ENCODE results near the gene ALOX5.
"Not testable (repeated sequence)": the region's sequence is repeated elsewhere in the genome, so short reads cannot be mapped to it uniquely, and the experiment has no call there.

ALOX5 gene

GRCh38 chr10:45476559-45476958 lies 102.5 kb downstream of the ALOX5 start:
- H3K4me1 ChIP-seq (ENCODE audit: control insufficient read depth, insufficient read depth, low read length) = peaks cover 11% of the 10 kb centered on the region

GRCh38 chr10:45480294-45480693 lies 106.3 kb downstream of the ALOX5 start:
- Histone ChIP-seq H3K36me3 (ENCODE audit: control insufficient read depth, insufficient read depth, low read length) (no peaks in the 10 kb centered on the region), H3K27me3 (ENCODE audit: control insufficient read depth, insufficient read depth, low read length) (no peaks in the 10 kb centered on the region), H3K27ac (ENCODE audit: low read depth, low read length) (no peak overlapping the region), H3K4me3 (ENCODE audit: low read depth, low read length) (no peak overlapping the region), H3K9ac (ENCODE audit: low read length) (no peak overlapping the region), H3K9me3 (ENCODE audit: control insufficient read depth, insufficient read depth, low read depth, low read length) (peaks cover 14% of the 10 kb centered on the region), H3K4me1 (ENCODE audit: control insufficient read depth, insufficient read depth, low read length) (no peaks in the 10 kb centered on the region)

More at GRCh38 chr10:45476559-45476958, 102.5 kb downstream of the ALOX5 start:
- H3K4me3 ChIP-seq (ENCODE audit: low read depth, low read length) = no peak overlapping the region
- peaks cover 14% of the 10 kb centered on the region for H3K9me3 ChIP-seq (ENCODE audit: control insufficient read depth, insufficient read depth, low read depth, low read length)
- H3K27ac ChIP-seq (ENCODE audit: low read depth, low read length) = no peak overlapping the region
- H3K9ac ChIP-seq (ENCODE audit: low read length) = no peak overlapping the region
- no peaks in the 10 kb centered on the region for H3K36me3 ChIP-seq (ENCODE audit: control insufficient read depth, insufficient read depth, low read length)
- no peaks in the 10 kb centered on the region for H3K27me3 ChIP-seq (ENCODE audit: control insufficient read depth, insufficient read depth, low read length)

- H3K27me3 ChIP-seq (ENCODE audit: control insufficient read depth, insufficient read depth, low read length); H3K36me3 ChIP-seq (ENCODE audit: control insufficient read depth, insufficient read depth, low read length); H3K4me1 ChIP-seq (ENCODE audit: control insufficient read depth, insufficient read depth, low read length); H3K27ac ChIP-seq (ENCODE audit: low read depth, low read length); H3K9ac ChIP-seq (ENCODE audit: low read length); H3K4me3 ChIP-seq (ENCODE audit: low read depth, low read length): not testable (repeated sequence)
- H3K9me3 ChIP-seq (ENCODE audit: control insufficient read depth, insufficient read depth, low read depth, low read length) = peaks cover 14% of the 10 kb centered on the region
Observed at GRCh38 chr10:45481100-45481499, 107.1 kb downstream of the ALOX5 start.

GRCh38 chr10:45483002-45483401 lies 109.0 kb downstream of the ALOX5 start:
- Histone ChIP-seq H3K36me3 (ENCODE audit: control insufficient read depth, insufficient read depth, low read length) (no peaks in the 10 kb centered on the region), H3K4me3 (ENCODE audit: low read depth, low read length) (no peak overlapping the region), H3K4me1 (ENCODE audit: control insufficient read depth, insufficient read depth, low read length) (no peaks in the 10 kb centered on the region), H3K27ac (ENCODE audit: low read depth, low read length) (no peak overlapping the region), H3K27me3 (ENCODE audit: control insufficient read depth, insufficient read depth, low read length) (no peaks in the 10 kb centered on the region), H3K9me3 (ENCODE audit: control insufficient read depth, insufficient read depth, low read depth, low read length) (peaks cover 14% of the 10 kb centered on the region), H3K9ac (ENCODE audit: low read length) (no peak overlapping the region)

GRCh38 chr10:45487735-45488134 lies 113.7 kb downstream of the ALOX5 start:
- H3K27me3 ChIP-seq (ENCODE audit: control insufficient read depth, insufficient read depth, low read length) = no peaks in the 10 kb centered on the region
- H3K4me1 ChIP-seq (ENCODE audit: control insufficient read depth, insufficient read depth, low read length) = no peaks in the 10 kb centered on the region
- no peak overlapping the region for H3K27ac ChIP-seq (ENCODE audit: low read depth, low read length)
- H3K9ac ChIP-seq (ENCODE audit: low read length) = no peak overlapping the region
- no peak overlapping the region for H3K4me3 ChIP-seq (ENCODE audit: low read depth, low read length)
- no peaks in the 10 kb centered on the region for H3K36me3 ChIP-seq (ENCODE audit: control insufficient read depth, insufficient read depth, low read length)
- H3K9me3 ChIP-seq (ENCODE audit: control insufficient read depth, insufficient read depth, low read depth, low read length) = peaks cover 13% of the 10 kb centered on the region

- no peaks in the 10 kb centered on the region for H3K4me1 ChIP-seq (ENCODE audit: control insufficient read depth, insufficient read depth, low read length)
- no peak overlapping the region for H3K4me3 ChIP-seq (ENCODE audit: low read depth, low read length)
- no peak overlapping the region for H3K9ac ChIP-seq (ENCODE audit: low read length)
- no peaks in the 10 kb centered on the region for H3K27me3 ChIP-seq (ENCODE audit: control insufficient read depth, insufficient read depth, low read length)
- H3K36me3 ChIP-seq (ENCODE audit: control insufficient read depth, insufficient read depth, low read length) = no peaks in the 10 kb centered on the region
- H3K9me3 ChIP-seq (ENCODE audit: control insufficient read depth, insufficient read depth, low read depth, low read length) = peaks cover 13% of the 10 kb centered on the region
- H3K27ac ChIP-seq (ENCODE audit: low read depth, low read length) = no peak overlapping the region
Observed at GRCh38 chr10:45488365-45488764, 114.3 kb downstream of the ALOX5 start.

- Histone ChIP-seq H3K9me3 (ENCODE audit: control insufficient read depth, insufficient read depth, low read depth, low read length) (peaks cover 13% of the 10 kb centered on the region), H3K9ac (ENCODE audit: low read length) (no peak overlapping the region), H3K27me3 (ENCODE audit: control insufficient read depth, insufficient read depth, low read length) (no peaks in the 10 kb centered on the region)
Observed at GRCh38 chr10:45490277-45490676, 116.3 kb downstream of the ALOX5 start.

GRCh38 chr10:45491061-45491460 lies 117.0 kb downstream of the ALOX5 start:
- H3K9me3 ChIP-seq (ENCODE audit: control insufficient read depth, insufficient read depth, low read depth, low read length) = peaks cover 15% of the 10 kb centered on the region
- no peaks in the 10 kb centered on the region for H3K36me3 ChIP-seq (ENCODE audit: control insufficient read depth, insufficient read depth, low read length)

More at GRCh38 chr10:45490277-45490676, 116.3 kb downstream of the ALOX5 start:
- H3K4me3 ChIP-seq (ENCODE audit: low read depth, low read length) = no peak overlapping the region
- H3K4me1 ChIP-seq (ENCODE audit: control insufficient read depth, insufficient read depth, low read length) = no peaks in the 10 kb centered on the region
- H3K27ac ChIP-seq (ENCODE audit: low read depth, low read length) = no peak overlapping the region
- no peaks in the 10 kb centered on the region for H3K36me3 ChIP-seq (ENCODE audit: control insufficient read depth, insufficient read depth, low read length)

More at GRCh38 chr10:45491061-45491460, 117.0 kb downstream of the ALOX5 start:
- Histone ChIP-seq H3K27me3 (ENCODE audit: control insufficient read depth, insufficient read depth, low read length) (no peaks in the 10 kb centered on the region), H3K9ac (ENCODE audit: low read length) (no peak overlapping the region), H3K4me1 (ENCODE audit: control insufficient read depth, insufficient read depth, low read length) (no peaks in the 10 kb centered on the region), H3K4me3 (ENCODE audit: low read depth, low read length) (no peak overlapping the region), H3K27ac (ENCODE audit: low read depth, low read length) (no peak overlapping the region)
